HG02588 (cell line): ENCODE results near the gene GDF10.

Experiments
- ATAC-seq: cut with Tn5 transposase; IDR thresholded peaks from one replicate; pipeline ENCODE4 v1.9.1; 2021; ENCODE audit warnings: mild to moderate bottlenecking, moderate library complexity; ENCODE audit not compliant: unreplicated experiment

The GDF10 gene

DNA sequence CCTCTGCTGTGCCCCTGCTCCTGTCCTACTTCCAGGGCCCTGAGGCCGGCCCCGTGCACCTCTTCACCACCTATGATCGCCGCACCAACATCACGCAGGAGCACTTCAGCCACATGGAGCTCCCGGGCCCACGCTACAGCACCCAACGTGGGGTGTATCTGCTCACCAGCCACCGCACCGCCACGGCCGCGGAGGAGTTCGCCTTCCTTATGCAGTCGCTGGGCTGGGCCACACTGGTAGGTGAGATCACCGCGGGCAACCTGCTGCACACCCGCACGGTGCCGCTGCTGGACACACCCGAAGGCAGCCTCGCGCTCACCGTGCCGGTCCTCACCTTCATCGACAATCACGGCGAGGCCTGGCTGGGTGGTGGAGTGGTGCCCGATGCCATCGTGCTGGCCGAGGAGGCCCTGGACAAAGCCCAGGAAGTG lies 50.0 kb downstream of the GDF10 start:
- ATAC-seq = no peak

GRCh38 chr10:47350671-47351640 lies 51.0 kb downstream of the GDF10 start:
- ATAC-seq = no peak

DNA sequence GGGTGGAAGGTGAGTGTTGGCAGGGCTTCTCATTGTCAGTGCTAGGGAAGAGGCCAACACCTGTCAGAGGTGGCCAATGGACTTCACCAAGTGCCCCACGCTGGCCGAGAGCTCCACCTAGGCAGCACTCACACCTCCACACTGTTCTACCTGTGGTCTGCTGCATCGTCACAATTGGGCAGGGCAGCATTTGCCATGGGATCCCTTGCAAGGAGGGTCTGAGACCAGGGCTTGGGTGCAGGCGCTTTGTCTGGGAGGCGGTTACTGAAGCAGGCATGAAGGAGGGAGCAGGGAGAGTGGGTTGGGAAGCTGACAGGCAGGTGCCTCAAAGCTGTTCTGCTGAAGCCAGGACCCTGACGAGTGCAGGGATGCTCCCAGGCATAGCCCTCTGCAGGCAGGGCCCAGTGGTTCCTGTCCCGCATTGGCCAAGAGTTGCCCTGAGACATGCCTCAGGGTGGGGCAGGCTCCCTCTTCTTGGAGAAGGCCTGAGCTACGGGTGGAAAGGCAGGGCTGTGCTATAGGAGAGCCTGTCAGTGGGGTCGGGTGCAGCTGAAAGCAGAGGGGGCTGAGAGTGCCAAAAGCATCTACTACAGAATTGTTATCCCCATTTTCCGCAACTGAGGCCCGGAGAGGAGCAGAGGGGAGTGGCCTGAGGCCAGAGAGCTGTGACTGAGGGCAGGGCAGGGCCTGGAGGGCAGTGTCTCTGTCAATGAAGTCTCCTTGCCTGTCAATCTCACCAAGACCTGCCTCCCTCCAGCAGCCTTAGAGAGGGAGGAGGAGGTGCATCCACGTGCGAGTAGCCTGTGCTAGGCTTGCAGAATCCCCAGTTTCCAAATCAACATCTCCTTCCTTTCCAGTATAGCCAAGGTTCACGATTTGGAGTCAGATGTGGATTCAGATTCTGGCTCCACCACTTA lies 52.2 kb downstream of the GDF10 start:
- no peak for ATAC-seq

DNA sequence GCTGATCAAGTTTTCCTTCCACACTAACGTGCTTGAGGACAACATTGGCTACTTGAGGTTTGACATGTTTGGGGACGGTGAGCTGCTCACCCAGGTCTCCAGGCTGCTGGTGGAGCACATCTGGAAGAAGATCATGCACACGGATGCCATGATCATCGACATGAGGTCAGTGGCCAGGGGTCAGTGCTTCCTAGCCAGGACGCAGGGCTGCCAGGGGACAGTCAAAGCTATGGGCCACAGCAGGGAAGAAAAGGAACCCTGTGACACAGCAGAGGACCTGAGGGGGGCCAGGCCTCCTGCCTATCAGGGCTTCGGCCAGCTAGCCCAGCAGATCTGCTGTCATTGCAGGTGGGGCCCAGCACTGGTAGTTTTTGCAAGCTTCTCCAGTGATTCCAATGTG lies 53.4 kb downstream of the GDF10 start:
- ATAC-seq = no peak

DNA sequence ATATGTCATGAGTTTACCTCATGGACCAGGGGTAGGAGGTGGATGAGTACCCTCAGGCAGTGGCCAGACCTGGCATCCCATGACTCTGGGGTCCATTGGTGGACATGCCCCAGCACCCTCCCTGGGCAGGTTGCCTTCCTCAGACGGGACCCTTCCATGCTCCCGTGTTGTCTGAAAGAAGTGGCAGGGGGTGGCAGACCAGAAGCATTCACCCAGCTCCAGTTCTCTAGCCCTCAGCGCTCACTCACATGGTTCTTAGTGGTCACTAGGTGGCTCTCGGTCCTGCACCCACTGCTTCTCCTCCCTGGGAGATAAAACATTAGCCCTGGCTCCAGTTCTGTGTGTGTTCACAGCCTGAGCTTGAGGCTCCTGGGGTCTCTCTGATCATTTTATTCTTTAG lies 54.2 kb downstream of the GDF10 start:
- no peak for ATAC-seq

DNA sequence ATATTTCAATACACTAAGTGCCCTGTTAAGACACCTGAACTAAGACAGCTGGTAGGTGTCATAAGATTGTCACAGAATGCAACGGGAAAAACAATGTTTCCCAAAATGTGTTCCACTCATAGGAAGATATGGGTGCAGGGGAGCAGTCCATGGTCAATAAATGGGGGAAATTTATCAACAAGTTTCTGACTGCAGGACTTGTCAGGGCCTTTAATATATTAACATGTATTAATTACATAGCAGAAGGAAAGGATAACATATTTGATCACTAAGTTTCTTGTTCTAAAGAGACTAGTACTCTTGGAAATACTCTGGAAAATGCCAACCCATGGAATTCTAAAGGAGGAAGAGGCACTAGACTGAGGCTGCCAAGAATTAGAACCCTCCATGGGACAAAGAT lies 54.9 kb downstream of the GDF10 start:
- ATAC-seq = no peak

GRCh38 chr10:47356708-47357107 lies 56.7 kb downstream of the GDF10 start:
- ATAC-seq = no peak

DNA sequence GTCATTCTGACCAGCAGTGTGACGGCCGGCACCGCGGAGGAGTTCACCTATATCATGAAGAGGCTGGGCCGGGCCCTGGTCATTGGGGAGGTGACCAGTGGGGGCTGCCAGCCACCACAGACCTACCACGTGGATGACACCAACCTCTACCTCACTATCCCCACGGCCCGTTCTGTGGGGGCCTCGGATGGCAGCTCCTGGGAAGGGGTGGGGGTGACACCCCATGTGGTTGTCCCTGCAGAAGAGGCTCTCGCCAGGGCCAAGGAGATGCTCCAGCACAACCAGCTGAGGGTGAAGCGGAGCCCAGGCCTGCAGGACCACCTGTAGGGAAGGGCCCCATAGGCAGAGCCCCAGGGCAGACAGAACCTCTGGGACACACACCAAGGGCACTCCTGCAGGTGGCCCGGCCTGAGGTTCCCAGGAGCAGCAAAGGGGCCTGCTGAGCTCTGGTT lies 57.2 kb downstream of the GDF10 start:
- ATAC-seq = no peak

DNA sequence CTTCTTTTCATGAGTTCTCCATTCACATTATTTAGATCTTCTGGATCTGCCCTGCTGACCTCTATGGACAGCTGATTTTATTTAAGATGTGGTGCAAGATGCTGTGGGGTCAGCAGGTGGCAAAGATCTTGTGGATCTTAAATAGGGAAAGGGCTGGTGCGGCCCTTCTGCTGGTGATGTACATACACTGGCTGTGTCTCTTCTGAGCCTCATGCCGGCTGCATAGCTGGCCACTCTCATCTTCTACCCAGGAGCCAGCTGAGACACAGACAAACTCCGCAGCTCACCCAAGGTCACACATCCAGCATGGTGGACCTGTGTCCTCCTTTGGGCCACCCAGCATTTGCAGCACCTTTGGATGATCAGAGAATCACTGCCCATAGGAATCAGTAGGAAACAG lies 57.9 kb downstream of the GDF10 start:
- no peak for ATAC-seq

GRCh38 chr10:47358457-47358856 lies 58.5 kb downstream of the GDF10 start:
- ATAC-seq = no peak

GRCh38 chr10:47359101-47359500 lies 59.1 kb downstream of the GDF10 start:
- ATAC-seq = no peak

- ATAC-seq = no peak
These were observed 59.8 kb downstream of the GDF10 start for GRCh38 chr10:47359626-47360418.

- no peak for ATAC-seq
These were observed 60.5 kb downstream of the GDF10 start for GRCh38 chr10:47360419-47361040.

GRCh38 chr10:47361293-47361692 lies 61.3 kb downstream of the GDF10 start:
- no peak for ATAC-seq

GRCh38 chr10:47362199-47362598 lies 62.2 kb downstream of the GDF10 start:
- no peak for ATAC-seq
